NCI-H1694 (cell line): ENCODE measurements around the gene NREP.

ENCODE experiments used
- DNase-seq: peaks from one replicate; lab custom pipeline; 2025; lab: John Stamatoyannopoulos, UW

NREP gene

GRCh38 chr5:111695991-111696390 lies 61.0 kb downstream of the NREP start:
- DNase-seq = no peak

GRCh38 chr5:111694133-111694532 lies 62.9 kb downstream of the NREP start:
- DNase-seq = no peak

- DNase-seq = no peak
These were observed 65.1 kb downstream of the NREP start for GRCh38 chr5:111691914-111692313.

GRCh38 chr5:111691508-111691907 lies 65.5 kb downstream of the NREP start:
- DNase-seq = no peak

- no peak for DNase-seq
These were observed 67.5 kb downstream of the NREP start for GRCh38 chr5:111689357-111689935.

- DNase-seq = no peak
These were observed 71.0 kb downstream of the NREP start for GRCh38 chr5:111685969-111686368.

- no peak for DNase-seq
These were observed 74.4 kb downstream of the NREP start for GRCh38 chr5:111682641-111683040.

GRCh38 chr5:111682121-111682520 lies 74.9 kb downstream of the NREP start:
- DNase-seq = no peak

GRCh38 chr5:111681414-111682120 lies 75.4 kb downstream of the NREP start:
- no peak for DNase-seq

GRCh38 chr5:111680737-111681413 lies 76.1 kb downstream of the NREP start:
- DNase-seq = peak; percentile 22

GRCh38 chr5:111679611-111680010 lies 77.4 kb downstream of the NREP start:
- DNase-seq = no peak
